Stimulated activated naive CD8-positive, alpha-beta T cell treated with anti-CD3 and anti-CD28 coated beads, Interleukin-15, amount 100 ng/mL, for 72 hours (primary cell): ENCODE data around the gene SLC8A2.

Source experiments
- ATAC-seq: fragments of 150-1000 bp; cut with Tn5 transposase; 2 replicates; pipeline ENCODE4 v1.10.0; 2021; ENCODE audit warnings: mild to moderate bottlenecking, moderate library complexity
- DNase-seq, 2 donors: peaks; one replicate each; pipeline ENCODE4 v3.0.0; 2021 to 2022
- H3K27ac Mint-ChIP-seq, 2 donors: one replicate each; pipeline ENCODE4 v1.8.0; 2022; ENCODE audit warnings: mild to moderate bottlenecking in 2 of 2, mixed read lengths in 2 of 2, moderate library complexity in 2 of 2
- H3K27me3 Mint-ChIP-seq: one replicate; pipeline ENCODE4 v1.8.0; 2022; ENCODE audit warnings: mixed read lengths
- H3K4me1 Mint-ChIP-seq: one replicate; pipeline ENCODE4 v1.8.0; 2022; ENCODE audit warnings: mild to moderate bottlenecking, mixed read lengths
- H3K4me3 Mint-ChIP-seq, 2 donors: one replicate each; pipeline ENCODE4 v1.8.0; 2022; ENCODE audit warnings: mild to moderate bottlenecking in 2 of 2, mixed read lengths in 2 of 2, moderate library complexity in 1 of 2
- H3K9me3 Mint-ChIP-seq, 2 donors: one replicate each; pipeline ENCODE4 v1.8.0; 2022; ENCODE audit warnings: mixed read lengths in 2 of 2

Gene SLC8A2

GRCh38 chr19:47483200-47483599 lies 11.5 kb upstream of the SLC8A2 start:
- ATAC-seq (no peak), DNase-seq (no peak)
- peaks cover 53% of the 10 kb centered on the region for H3K4me1 Mint-ChIP-seq
- H3K4me3 Mint-ChIP-seq, result peak overlapping the region; percentile 90 to 96
- peak overlapping the region; percentile 19 to 74 for H3K27ac Mint-ChIP-seq
- no peaks in the 10 kb centered on the region for H3K27me3 Mint-ChIP-seq
- H3K9me3 Mint-ChIP-seq, result no peaks in the 10 kb centered on the region

GRCh38 chr19:47481460-47482052 lies 9.9 kb upstream of the SLC8A2 start:
- DNase-seq, result no peak
- Mint-ChIP-seq H3K4me3 (no peak overlapping the region), H3K4me1 (peaks cover 37% of the 10 kb centered on the region), H3K9me3 (no peaks in the 10 kb centered on the region), H3K27ac (no peak overlapping the region), H3K27me3 (no peaks in the 10 kb centered on the region)
- ATAC-seq, result no peak

DNA sequence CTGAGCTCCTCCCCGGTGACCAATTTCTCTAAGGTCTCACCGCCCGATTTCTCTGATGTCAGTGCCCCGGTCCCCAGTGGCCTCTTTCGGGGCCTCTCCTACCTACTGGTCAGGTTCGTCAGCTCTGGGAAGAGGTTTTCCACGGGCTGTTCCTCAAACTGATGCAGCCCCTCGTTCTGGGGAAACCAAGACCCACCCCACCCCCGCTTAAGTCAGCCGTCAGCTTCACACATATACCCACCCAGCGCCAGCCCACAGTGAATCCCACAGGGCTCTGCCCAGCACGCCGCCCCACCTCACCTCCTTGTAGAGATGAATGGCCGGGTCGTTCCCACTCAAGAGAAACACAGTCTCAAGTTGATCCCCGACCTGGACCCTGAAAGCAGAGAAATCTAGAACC lies 9.0 kb upstream of the SLC8A2 start:
- Mint-ChIP-seq H3K27me3 (no peaks in the 10 kb centered on the region), H3K4me3 (no peak overlapping the region), H3K27ac (no peak overlapping the region), H3K9me3 (no peaks in the 10 kb centered on the region), H3K4me1 (peaks cover 28% of the 10 kb centered on the region)
- ATAC-seq (no peak), DNase-seq (no peak)

- DNase-seq, result no peak
- Mint-ChIP-seq H3K27me3 (no peaks in the 10 kb centered on the region), H3K4me3 (no peak overlapping the region), H3K27ac (no peak overlapping the region), H3K9me3 (no peaks in the 10 kb centered on the region), H3K4me1 (peaks cover 20% of the 10 kb centered on the region)
- ATAC-seq, result no peak
These were observed 8.2 kb upstream of the SLC8A2 start for GRCh38 chr19:47479701-47480503.

DNA sequence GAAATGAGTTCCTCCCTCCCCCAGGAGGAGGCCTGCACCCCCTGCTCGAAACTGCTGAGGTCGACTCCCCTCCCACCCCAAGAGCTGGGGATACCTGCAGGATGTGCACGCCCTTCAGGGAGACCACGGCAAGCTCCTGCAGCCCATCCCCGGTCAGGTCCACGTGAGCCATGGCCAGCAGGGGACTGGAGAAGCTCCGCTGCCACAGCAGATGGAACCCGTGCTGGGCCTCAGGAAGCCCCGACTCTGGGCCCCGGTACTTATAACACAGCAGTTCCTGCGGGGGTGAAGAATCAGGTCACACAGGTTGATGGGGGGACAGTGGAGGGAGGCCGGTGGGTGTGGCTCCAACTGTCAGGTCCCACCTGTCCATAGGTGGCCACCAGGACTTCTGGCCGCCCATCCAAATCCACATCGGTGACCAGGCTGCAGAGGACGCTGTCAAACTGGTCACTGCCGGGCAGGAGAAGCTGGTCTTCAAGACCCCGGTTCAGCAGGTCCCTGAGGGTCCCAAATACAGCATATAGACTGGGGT lies 4.8 kb upstream of the SLC8A2 start:
- no peak for DNase-seq
- no peak for ATAC-seq
- H3K27ac Mint-ChIP-seq, result no peak overlapping the region
- no peaks in the 10 kb centered on the region for H3K9me3 Mint-ChIP-seq
- H3K4me3 Mint-ChIP-seq, result no peak overlapping the region
- peaks cover 16% of the 10 kb centered on the region for H3K4me1 Mint-ChIP-seq
- peaks cover 23% of the 10 kb centered on the region for H3K27me3 Mint-ChIP-seq

- H3K4me1 Mint-ChIP-seq, result peaks cover 22% of the 10 kb centered on the region
- peaks cover 34% of the 10 kb centered on the region for H3K27me3 Mint-ChIP-seq
These were observed 3.8 kb upstream of the SLC8A2 start for GRCh38 chr19:47475465-47475864.

GRCh38 chr19:47473336-47473735 lies 1.6 kb upstream of the SLC8A2 start:
- no peak for DNase-seq
- Mint-ChIP-seq H3K9me3 (no peaks in the 10 kb centered on the region), H3K4me3 (no peak overlapping the region), H3K27ac (no peak overlapping the region), H3K27me3 (peaks cover 55% of the 10 kb centered on the region), H3K4me1 (peaks cover 27% of the 10 kb centered on the region)
- no peak for ATAC-seq

More at GRCh38 chr19:47475465-47475864, 3.8 kb upstream of the SLC8A2 start:
- no peak overlapping the region for H3K27ac Mint-ChIP-seq
- DNase-seq, result no peak
- no peaks in the 10 kb centered on the region for H3K9me3 Mint-ChIP-seq
- no peak for ATAC-seq
- no peak overlapping the region for H3K4me3 Mint-ChIP-seq

GRCh38 chr19:47471381-47471732 lies 336 bp downstream of the SLC8A2 start:
- peaks cover 67% of the 10 kb centered on the region for H3K27me3 Mint-ChIP-seq
- H3K4me3 Mint-ChIP-seq, result peak overlapping the region; percentile 33 to 51
- H3K9me3 Mint-ChIP-seq, result no peaks in the 10 kb centered on the region
- H3K27ac Mint-ChIP-seq, result no peak overlapping the region
- ATAC-seq (peak; percentile 36), DNase-seq (no peak)
- H3K4me1 Mint-ChIP-seq, result peaks cover 30% of the 10 kb centered on the region

DNA sequence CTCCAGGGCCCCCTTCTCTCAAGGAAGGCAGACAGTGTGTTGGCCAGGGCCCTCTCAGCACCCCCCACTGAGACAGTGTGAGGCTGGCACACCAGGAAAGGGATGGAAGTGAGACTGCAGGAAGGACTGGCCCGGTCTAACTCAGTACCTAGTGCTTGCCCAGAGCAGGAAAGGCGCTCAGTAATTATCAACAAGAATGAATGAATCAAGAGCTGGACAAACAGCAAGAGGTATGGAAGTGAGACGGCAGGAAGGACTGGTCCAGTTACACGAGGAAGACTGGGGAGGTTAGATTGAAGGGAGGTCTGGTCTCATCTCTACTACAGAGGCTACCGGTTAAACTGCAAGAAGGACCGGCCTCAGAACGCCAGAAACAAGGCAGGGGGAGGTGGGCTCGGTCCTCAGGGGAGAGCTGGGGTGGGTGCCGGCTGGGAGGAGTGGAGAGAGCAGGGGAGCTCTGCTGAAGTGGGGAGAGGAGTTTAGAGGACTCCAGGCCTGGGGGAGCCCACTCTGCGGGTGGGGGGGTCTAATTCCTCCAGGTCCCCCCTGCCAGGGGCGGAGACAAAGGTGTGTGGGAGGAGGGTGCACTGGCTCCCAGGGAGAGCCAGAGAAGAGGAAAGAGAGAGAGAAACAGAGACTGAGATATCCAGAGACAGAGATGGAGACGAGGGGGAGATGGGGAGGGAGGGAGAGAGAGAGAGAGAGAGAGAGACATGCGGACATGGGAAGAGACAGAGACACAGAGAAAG lies 1.1 kb downstream of the SLC8A2 start:
- Mint-ChIP-seq H3K27me3 (peaks cover 67% of the 10 kb centered on the region), H3K27ac (no peak overlapping the region), H3K9me3 (no peaks in the 10 kb centered on the region), H3K4me1 (peaks cover 30% of the 10 kb centered on the region), H3K4me3 (peak overlapping the region; percentile 2 to 33)
- ATAC-seq (no peak), DNase-seq (no peak)

- H3K4me3 Mint-ChIP-seq, result no peak overlapping the region
- no peak for DNase-seq
- no peaks in the 10 kb centered on the region for H3K9me3 Mint-ChIP-seq
- no peak overlapping the region for H3K27ac Mint-ChIP-seq
- ATAC-seq, result no peak
- H3K4me1 Mint-ChIP-seq, result peaks cover 30% of the 10 kb centered on the region
- peaks cover 67% of the 10 kb centered on the region for H3K27me3 Mint-ChIP-seq
These were observed 2.0 kb downstream of the SLC8A2 start for GRCh38 chr19:47469719-47470118.

- Mint-ChIP-seq H3K4me3 (no peak overlapping the region), H3K27me3 (peaks cover 67% of the 10 kb centered on the region), H3K27ac (no peak overlapping the region), H3K9me3 (no peaks in the 10 kb centered on the region), H3K4me1 (peaks cover 30% of the 10 kb centered on the region)
- no peak for ATAC-seq
- no peak for DNase-seq
These were observed 2.4 kb downstream of the SLC8A2 start for GRCh38 chr19:47469363-47469700.

- no peak for ATAC-seq
- Mint-ChIP-seq H3K27ac (no peak overlapping the region), H3K4me3 (no peak overlapping the region), H3K4me1 (peaks cover 30% of the 10 kb centered on the region), H3K9me3 (no peaks in the 10 kb centered on the region), H3K27me3 (peaks cover 58% of the 10 kb centered on the region)
- no peak for DNase-seq
These were observed 3.8 kb downstream of the SLC8A2 start for GRCh38 chr19:47467914-47468313.

DNA sequence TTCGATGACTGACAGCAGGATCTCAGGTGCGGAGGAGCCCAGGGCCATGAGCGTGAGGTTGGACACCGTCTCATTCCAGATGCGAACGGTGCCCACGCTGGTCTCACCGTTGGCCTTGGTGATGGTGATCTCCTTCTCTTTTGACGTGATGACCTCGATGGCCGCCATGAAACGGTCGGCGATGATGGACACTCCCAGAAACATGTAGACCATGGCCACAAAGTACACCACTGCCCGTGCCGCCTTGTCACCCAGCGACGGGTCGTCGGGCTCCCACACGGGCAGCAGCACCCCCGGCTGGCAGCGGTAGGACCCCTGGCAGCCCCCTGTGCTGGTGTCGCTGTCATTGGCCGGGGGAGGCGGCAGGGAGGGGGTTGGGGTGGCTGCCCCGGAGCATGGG lies 5.7 kb downstream of the SLC8A2 start:
- no peak overlapping the region for H3K27ac Mint-ChIP-seq

DNA sequence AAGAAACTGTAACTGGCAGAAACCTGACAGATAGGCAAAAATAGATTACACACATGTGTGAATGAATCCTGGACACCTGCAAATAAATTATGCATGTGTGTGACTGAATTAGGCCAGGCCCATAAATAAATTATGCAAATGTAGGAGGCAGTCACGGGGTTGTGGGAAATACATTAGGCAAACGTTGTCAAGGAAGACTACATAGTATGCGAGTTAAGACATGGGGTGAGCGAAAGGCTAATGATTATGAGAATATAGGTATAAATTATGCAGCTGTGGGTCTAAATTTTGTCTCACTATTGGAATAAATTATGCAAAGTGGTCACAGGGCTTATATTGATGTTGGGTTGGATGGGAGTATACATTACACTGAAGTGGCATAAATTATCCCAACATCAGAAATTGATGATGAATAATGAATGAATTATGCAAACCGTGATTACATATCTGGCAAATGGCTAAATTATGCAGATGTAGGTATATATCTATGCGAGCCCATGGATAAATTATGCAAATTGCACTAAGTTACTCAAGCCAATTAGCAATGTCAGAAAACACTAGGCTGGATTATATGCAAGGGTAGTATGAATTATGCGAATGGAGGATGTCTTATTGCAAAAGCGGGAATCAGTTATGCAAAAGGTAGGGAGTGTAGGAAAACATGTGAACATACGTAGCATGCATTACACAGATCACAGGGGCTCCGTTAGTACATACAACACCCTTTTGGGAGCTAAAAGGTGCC lies 6.8 kb downstream of the SLC8A2 start:
- DNase-seq, result no peak
- Mint-ChIP-seq H3K27me3 (peaks cover 27% of the 10 kb centered on the region), H3K4me1 (peaks cover 8% of the 10 kb centered on the region), H3K9me3 (no peaks in the 10 kb centered on the region), H3K27ac (no peak overlapping the region), H3K4me3 (no peak overlapping the region)
- ATAC-seq, result no peak

More for the DNA sequence above, 5.7 kb downstream of the SLC8A2 start:
- ATAC-seq (no peak), DNase-seq (no peak)
- H3K4me1 Mint-ChIP-seq, result peaks cover 15% of the 10 kb centered on the region
- no peaks in the 10 kb centered on the region for H3K9me3 Mint-ChIP-seq
- H3K27me3 Mint-ChIP-seq, result peaks cover 38% of the 10 kb centered on the region
- H3K4me3 Mint-ChIP-seq, result no peak overlapping the region

GRCh38 chr19:47461876-47462275 lies 9.8 kb downstream of the SLC8A2 start:
- Mint-ChIP-seq H3K9me3 (no peaks in the 10 kb centered on the region), H3K4me3 (no peak overlapping the region), H3K27ac (no peak overlapping the region), H3K27me3 (peaks cover under 1% of the 10 kb centered on the region), H3K4me1 (no peaks in the 10 kb centered on the region)
- ATAC-seq (no peak), DNase-seq (no peak)
